Naive thymus-derived CD8-positive, alpha-beta T cell (primary cell): ENCODE results near the gene PCDHAC2. TPM values are rescaled to one million over a fixed set of nuclear protein-coding genes. Genes with fewer than 3 reads are reported as not detected.
A peak's percentile ranks its signal among the peaks of the same experiment; 100 is the strongest.

ENCODE experiments used
- ATAC-seq, 2 donors: fragments of 150-1000 bp; cut with Tn5 transposase in 1 of 2; sonication (Bioruptor Pico), chemical (Tn5 transposase) in 1 of 2; 1 replicate in 1 of 2; 2 replicates in 1 of 2; pipeline ENCODE4 v1.10.0; 2021; ENCODE audit warnings: mild to moderate bottlenecking in 2 of 2, moderate library complexity in 2 of 2
- POLR2A ChIA-PET: fragments of 350-600 bp; sonication (Branson Sonifier 250); formaldehyde crosslinking; loops from one replicate; lab custom pipeline; 2021; ENCODE audit warnings: antibody characterized with exemption; lab: Charles Lee
- DNase-seq, 10 donors: peaks; one replicate each; pipeline versions ENCODE4 v3.0.0 to v3.0.0-alpha.2; 2020 to 2022
- H3K27ac Mint-ChIP-seq, 10 donors: one replicate each; pipeline ENCODE4 v1.8.0; 2020 to 2022; ENCODE audit warnings: mild to moderate bottlenecking in 10 of 10, mixed read lengths in 10 of 10, moderate library complexity in 4 of 10, inconsistent platforms in 1 of 10
- H3K27me3 Mint-ChIP-seq, 5 donors: one replicate each; pipeline ENCODE4 v1.8.0; 2021 to 2022; ENCODE audit warnings: mixed read lengths in 5 of 5
- H3K36me3 Mint-ChIP-seq, 3 donors: one replicate each; pipeline ENCODE4 v1.8.0; 2020 to 2022; ENCODE audit warnings: mixed read lengths in 3 of 3, mild to moderate bottlenecking in 2 of 3, inconsistent platforms in 1 of 3
- H3K4me1 Mint-ChIP-seq, 4 donors: one replicate each; pipeline ENCODE4 v1.8.0; 2021 to 2022; ENCODE audit warnings: mixed read lengths in 4 of 4
- H3K4me3 Mint-ChIP-seq, 10 donors: one replicate each; pipeline ENCODE4 v1.8.0; 2020 to 2022; ENCODE audit warnings: mild to moderate bottlenecking in 10 of 10, mixed read lengths in 10 of 10, moderate library complexity in 6 of 10, inconsistent platforms in 1 of 10
- H3K9me3 Mint-ChIP-seq, 9 donors: one replicate each; pipeline ENCODE4 v1.8.0; 2020 to 2022; ENCODE audit warnings: mixed read lengths in 9 of 9, mild to moderate bottlenecking in 3 of 9, inconsistent platforms in 1 of 9, moderate library complexity in 1 of 9
- polyA plus RNA-seq, 3 donors: library from polyadenylated mRNA; unstranded; fragments of 300-500 nt; fragmentation: Illumina TruSeq; gene quantifications; one replicate each; pipeline ENCODE4 v1.2.3, GENCODE V29; 2021
- total RNA-seq, 8 experiments: library from RNA in 2 of 8; stranded (reverse) in 2 of 8; gene quantifications; one replicate each; pipeline ENCODE4 v1.2.3 and lab custom pipeline; 2021 to 2026

PCDHAC2 gene
- total and polyA plus RNA-seq, 5 experiments from 2014 or later = not detected

DNA sequence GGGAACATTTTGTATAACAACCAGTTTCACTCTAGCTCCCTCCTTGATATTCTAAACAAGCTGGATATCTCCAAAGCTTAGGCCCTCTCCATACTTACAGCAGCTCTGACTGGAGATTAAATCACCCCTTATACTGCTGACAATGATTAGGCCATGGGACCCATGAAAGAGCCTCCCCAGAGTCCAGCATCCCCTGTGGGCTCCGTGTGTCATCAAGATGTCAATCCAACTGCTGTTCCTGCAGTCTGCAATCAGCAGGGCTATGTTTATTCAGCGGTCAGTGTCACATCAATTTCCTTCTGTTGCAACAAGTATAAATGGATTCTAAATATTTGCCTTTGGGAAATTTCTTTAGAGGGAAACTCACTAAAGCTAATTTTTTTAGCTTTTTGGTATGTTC lies 26.6 kb downstream of the PCDHAC2 start:
- DNase-seq = no peak
- Mint-ChIP-seq H3K9me3 (peaks cover 0 to 10% (median 0%) of the 10 kb centered on the region in 9 donors), H3K27me3 (peaks cover 5 to 46% (median 15%) of the 10 kb centered on the region in 5 donors), H3K36me3 (no peaks in the 10 kb centered on the region), H3K27ac (no peak overlapping the region), H3K4me1 (no peaks in the 10 kb centered on the region), H3K4me3 (no peak overlapping the region)
- ATAC-seq = no peak
- POLR2A ChIA-PET = no interaction called here

DNA sequence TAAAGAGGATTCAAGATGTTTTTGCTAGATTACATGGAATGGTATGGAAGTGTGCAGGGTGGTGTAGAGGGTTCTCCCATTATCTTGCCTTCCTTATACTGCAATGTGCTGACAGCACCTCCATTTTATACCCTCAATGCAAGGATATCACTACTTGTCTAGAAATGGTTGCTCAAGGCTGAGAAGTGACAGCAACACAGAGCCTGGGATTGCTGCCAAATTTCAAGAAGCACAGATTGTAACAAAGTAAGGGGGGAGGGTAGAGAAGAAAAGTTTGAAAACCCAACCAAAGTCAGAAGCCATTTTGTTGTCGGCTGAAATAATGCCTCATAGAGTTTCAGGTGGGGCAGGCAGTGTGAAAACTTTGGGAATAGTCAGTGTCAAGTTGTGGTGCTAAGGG lies 29.8 kb downstream of the PCDHAC2 start:
- no peak overlapping the region for H3K27ac Mint-ChIP-seq
- ATAC-seq = no peak
- peaks cover 0 to 6% (median 0%) of the 10 kb centered on the region in 9 donors for H3K9me3 Mint-ChIP-seq
- H3K27me3 Mint-ChIP-seq = peaks cover 11 to 35% (median 17%) of the 10 kb centered on the region in 5 donors
- H3K36me3 Mint-ChIP-seq = no peaks in the 10 kb centered on the region
- peaks cover 0 to 1% (median under 1%) of the 10 kb centered on the region in 4 donors for H3K4me1 Mint-ChIP-seq
- no peak for DNase-seq
- POLR2A ChIA-PET = no interaction called here
- no peak overlapping the region for H3K4me3 Mint-ChIP-seq

DNA sequence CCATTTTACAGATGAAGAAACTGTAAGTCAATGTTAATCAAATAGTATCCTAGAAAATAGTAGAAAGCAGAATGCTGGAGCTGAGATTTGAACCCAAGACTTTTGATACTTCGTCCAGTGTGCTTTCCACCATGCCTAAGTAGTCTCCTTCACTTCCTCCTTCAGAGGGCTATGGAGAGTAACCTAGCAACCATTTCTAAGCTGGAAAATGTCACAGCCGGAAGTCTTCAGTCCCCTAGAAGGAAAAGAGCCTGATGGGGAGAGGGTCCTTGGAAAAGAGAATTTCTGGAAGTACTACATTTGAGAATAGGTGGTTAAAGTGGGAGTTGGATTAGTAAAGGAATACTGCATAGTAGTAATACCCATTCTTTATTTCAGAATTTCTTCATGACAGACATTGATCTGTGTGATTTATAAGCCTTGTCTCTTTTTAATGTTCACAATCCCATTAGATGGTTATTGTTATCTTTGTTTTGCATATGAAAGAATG lies 32.7 kb downstream of the PCDHAC2 start:
- Mint-ChIP-seq H3K9me3 (peaks cover 0 to 3% (median 0%) of the 10 kb centered on the region in 9 donors), H3K27me3 (peaks cover 20 to 45% (median 37%) of the 10 kb centered on the region in 5 donors), H3K36me3 (peaks cover 0 to 3% (median 0%) of the 10 kb centered on the region in 3 donors), H3K27ac (no peak overlapping the region), H3K4me1 (peaks cover 5 to 16% (median 9%) of the 10 kb centered on the region in 4 donors), H3K4me3 (no peak overlapping the region)
- ATAC-seq (no peak), DNase-seq (no peak)
- POLR2A ChIA-PET = no interaction called here

DNA sequence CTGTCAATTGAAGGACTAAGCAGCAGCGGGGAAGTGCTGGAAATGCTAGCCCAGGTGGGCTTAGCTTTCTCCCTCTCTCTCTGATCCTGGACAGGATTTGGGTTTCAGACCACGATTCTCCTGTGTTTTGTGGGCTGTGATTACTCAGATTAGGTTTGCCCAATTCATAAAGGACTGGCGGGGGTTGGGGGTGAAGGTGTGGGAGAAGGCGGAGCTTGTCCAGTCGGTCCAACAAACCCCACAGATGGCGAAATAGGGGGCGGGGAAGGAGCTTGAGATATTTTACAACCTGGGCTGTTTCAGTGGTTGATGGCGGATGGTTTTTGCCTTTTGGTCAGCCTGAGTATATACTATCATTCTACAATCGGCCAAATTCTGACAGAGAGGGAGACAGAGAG lies 35.2 kb downstream of the PCDHAC2 start:
- POLR2A ChIA-PET = no interaction called here
- ATAC-seq = no peak
- Mint-ChIP-seq H3K27me3 (peaks cover 28 to 63% (median 39%) of the 10 kb centered on the region in 5 donors), H3K27ac (peak overlapping the region in 1 of 10 donors; percentile 59), H3K4me1 (peaks cover 5 to 16% (median 9%) of the 10 kb centered on the region in 4 donors), H3K36me3 (peaks cover 0 to 3% (median 0%) of the 10 kb centered on the region in 3 donors), H3K4me3 (peak overlapping the region in 8 of 10 donors; percentile 12 to 67 (median 44)), H3K9me3 (peaks cover 0 to 6% (median 2%) of the 10 kb centered on the region in 9 donors)
- DNase-seq = no peak

DNA sequence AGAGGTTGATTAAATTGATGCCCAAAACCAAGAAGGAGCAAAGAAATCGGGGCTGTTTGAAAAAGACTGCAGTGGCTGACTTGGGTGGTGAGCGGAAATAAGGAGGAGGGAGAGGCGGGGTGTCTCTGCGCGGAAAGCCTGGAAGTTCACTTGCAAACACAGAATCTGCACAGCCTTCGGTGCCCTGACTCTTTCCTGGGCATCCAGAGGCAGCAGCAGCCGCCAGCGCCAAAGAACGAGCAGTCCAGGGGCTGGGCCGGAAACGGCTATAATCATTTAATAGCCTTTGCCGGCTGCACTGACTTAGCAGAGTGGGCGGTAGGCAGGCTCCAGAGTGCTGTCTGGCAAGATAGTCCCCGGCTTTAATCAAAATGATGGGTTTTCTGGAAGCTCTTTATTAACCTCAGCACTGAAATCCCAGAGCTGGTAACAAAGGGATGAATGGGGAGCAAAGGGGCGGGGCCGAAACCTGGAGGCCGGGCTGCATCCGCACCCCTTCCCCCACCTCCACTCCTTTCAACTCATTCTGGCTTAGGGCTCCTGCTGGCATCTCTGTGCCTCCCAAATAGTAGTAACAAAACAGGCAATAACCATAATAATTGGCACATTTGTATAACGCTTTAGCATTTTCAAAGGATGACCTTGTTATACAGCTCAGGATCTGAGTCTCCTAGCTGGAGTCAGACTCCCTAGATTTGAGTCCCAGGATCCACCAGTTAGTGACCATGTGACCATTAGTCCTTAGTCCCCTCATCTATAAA lies 35.7 kb downstream of the PCDHAC2 start:
- peak overlapping the region in 8 of 10 donors; percentile 12 to 67 (median 44) for H3K4me3 Mint-ChIP-seq
- peaks cover 0 to 7% (median 0%) of the 10 kb centered on the region in 3 donors for H3K36me3 Mint-ChIP-seq

DNA sequence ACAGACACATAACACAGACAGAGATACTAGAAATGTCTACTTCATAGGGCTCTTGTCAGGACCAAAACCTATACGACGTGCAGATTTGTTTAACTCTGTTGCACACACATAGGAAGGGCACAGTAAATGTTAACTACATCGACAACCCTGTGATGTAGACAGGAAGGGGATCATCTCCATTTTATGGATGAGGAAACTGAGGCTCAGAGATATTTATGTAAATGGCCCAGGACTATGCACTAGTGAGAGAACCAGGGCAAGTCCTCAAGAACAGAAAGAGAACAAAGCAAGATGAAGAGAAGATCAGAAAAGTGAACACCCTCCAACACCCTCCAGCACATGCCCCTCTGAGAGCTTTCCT lies 36.3 kb downstream of the PCDHAC2 start:
- peaks cover 5 to 16% (median 9%) of the 10 kb centered on the region in 4 donors for H3K4me1 Mint-ChIP-seq
- peaks cover 0 to 12% (median 2%) of the 10 kb centered on the region in 9 donors for H3K9me3 Mint-ChIP-seq
- H3K4me3 Mint-ChIP-seq = no peak overlapping the region
- peaks cover 30 to 75% (median 47%) of the 10 kb centered on the region in 5 donors for H3K27me3 Mint-ChIP-seq
- no peak for DNase-seq
- POLR2A ChIA-PET = no interaction called here
- ATAC-seq = no peak
- no peak overlapping the region for H3K27ac Mint-ChIP-seq
- peaks cover 0 to 7% (median 0%) of the 10 kb centered on the region in 3 donors for H3K36me3 Mint-ChIP-seq

More for the DNA sequence above, 35.7 kb downstream of the PCDHAC2 start:
- DNase-seq = no peak
- peaks cover 30 to 69% (median 45%) of the 10 kb centered on the region in 5 donors for H3K27me3 Mint-ChIP-seq
- peaks cover 5 to 16% (median 9%) of the 10 kb centered on the region in 4 donors for H3K4me1 Mint-ChIP-seq
- ATAC-seq = no peak
- peaks cover 0 to 11% (median 3%) of the 10 kb centered on the region in 9 donors for H3K9me3 Mint-ChIP-seq
- H3K27ac Mint-ChIP-seq = peak overlapping the region in 1 of 10 donors; percentile 59
- POLR2A ChIA-PET = no interaction called here

DNA sequence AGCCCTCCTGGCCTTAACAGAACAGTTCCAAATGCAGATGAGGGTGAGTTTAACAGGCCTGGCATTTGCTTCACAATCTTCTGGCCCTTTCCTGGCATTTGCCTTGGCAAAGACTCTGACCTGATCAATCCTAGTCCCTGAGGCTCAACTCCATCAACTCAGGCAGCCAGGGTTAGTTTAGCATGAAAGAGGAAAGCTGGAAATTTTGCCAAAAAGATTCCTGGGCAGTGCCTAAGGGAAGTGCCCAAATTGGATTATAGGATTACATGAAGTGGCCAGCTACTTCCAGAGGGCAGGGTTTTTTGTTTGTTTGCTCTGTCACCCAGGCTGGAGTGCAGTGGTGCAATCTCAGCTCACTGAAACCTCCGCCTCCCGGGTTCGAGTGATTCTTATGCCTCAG lies 36.8 kb downstream of the PCDHAC2 start:
- Mint-ChIP-seq H3K9me3 (peaks cover 0 to 12% (median 2%) of the 10 kb centered on the region in 9 donors), H3K36me3 (peaks cover 0 to 7% (median 0%) of the 10 kb centered on the region in 3 donors), H3K4me3 (no peak overlapping the region), H3K27me3 (peaks cover 30 to 79% (median 47%) of the 10 kb centered on the region in 5 donors), H3K4me1 (peaks cover 5 to 16% (median 9%) of the 10 kb centered on the region in 4 donors), H3K27ac (no peak overlapping the region)
- POLR2A ChIA-PET = no interaction called here
- DNase-seq = no peak
- no peak for ATAC-seq

DNA sequence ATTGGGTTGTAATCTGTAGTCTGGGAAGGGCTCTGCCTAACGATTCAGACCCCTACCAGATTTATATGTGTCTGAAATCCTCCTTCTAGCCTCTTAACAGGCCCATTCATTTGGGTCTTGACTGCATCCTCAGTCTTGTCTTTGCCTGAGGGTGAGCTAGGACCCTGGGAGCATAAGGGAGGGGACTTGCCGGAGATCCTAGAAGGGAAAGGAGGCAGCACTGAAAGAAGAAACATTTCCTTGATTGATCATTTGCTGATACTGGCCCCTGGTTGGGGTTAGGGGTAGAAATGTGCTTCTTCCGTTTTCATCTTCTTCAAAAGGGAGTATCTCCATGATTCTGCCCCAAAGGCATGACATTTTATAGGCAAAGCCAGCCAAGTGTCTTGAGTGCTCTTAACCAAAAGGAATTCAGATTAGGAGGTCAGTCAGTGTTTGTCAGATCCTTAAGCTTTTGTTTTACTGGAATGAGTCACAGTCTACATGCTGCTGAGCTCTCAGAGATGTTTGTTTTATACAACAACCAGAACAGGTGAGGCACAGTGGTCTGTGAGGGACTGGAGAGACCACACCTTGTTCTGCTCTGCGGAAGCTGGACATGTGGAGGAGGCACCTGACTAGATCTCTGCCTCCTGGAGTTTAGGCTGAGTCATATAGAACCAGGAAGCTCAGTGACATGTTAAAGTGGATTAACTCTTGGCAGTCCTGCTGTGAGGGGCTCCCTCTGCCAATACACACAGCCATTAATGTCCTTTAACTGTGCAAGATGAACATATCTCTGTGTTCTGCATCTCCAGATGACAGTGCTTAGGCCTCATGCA lies 37.7 kb downstream of the PCDHAC2 start:
- peaks cover 5 to 16% (median 9%) of the 10 kb centered on the region in 4 donors for H3K4me1 Mint-ChIP-seq
- POLR2A ChIA-PET = no interaction called here
- ATAC-seq = no peak
- peaks cover 0 to 7% (median 0%) of the 10 kb centered on the region in 3 donors for H3K36me3 Mint-ChIP-seq
- H3K27me3 Mint-ChIP-seq = peaks cover 30 to 83% (median 47%) of the 10 kb centered on the region in 5 donors
- no peak for DNase-seq
- H3K9me3 Mint-ChIP-seq = peaks cover 0 to 12% (median 2%) of the 10 kb centered on the region in 9 donors
- H3K27ac Mint-ChIP-seq = no peak overlapping the region
- no peak overlapping the region for H3K4me3 Mint-ChIP-seq

DNA sequence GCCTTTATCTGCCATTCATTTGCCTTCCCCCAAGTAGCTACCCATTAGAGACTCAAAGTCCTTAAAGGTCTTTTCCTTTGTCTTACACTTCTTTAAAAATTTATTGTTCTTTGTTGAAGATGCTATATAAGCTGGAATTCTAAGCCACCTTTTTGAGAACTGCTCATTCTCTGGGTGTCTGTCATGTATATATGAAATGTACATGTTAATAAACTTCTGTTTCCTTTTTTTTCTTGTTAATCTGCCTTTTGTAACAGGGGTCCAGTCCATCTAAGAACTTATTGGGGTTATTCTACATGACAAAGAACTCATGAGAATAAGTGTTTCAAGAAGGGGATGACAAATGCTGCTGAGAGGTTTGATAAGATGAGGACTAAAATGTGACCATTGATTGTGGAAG lies 41.5 kb downstream of the PCDHAC2 start:
- no peak for DNase-seq
- POLR2A ChIA-PET = no interaction called here
- H3K9me3 Mint-ChIP-seq = peaks cover 0 to 12% (median 6%) of the 10 kb centered on the region in 9 donors
- peaks cover 0 to 3% (median 0%) of the 10 kb centered on the region in 4 donors for H3K4me1 Mint-ChIP-seq
- peaks cover 0 to 4% (median 0%) of the 10 kb centered on the region in 3 donors for H3K36me3 Mint-ChIP-seq
- peaks cover 14 to 61% (median 26%) of the 10 kb centered on the region in 5 donors for H3K27me3 Mint-ChIP-seq
- no peak for ATAC-seq
- no peak overlapping the region for H3K4me3 Mint-ChIP-seq
- H3K27ac Mint-ChIP-seq = no peak overlapping the region

DNA sequence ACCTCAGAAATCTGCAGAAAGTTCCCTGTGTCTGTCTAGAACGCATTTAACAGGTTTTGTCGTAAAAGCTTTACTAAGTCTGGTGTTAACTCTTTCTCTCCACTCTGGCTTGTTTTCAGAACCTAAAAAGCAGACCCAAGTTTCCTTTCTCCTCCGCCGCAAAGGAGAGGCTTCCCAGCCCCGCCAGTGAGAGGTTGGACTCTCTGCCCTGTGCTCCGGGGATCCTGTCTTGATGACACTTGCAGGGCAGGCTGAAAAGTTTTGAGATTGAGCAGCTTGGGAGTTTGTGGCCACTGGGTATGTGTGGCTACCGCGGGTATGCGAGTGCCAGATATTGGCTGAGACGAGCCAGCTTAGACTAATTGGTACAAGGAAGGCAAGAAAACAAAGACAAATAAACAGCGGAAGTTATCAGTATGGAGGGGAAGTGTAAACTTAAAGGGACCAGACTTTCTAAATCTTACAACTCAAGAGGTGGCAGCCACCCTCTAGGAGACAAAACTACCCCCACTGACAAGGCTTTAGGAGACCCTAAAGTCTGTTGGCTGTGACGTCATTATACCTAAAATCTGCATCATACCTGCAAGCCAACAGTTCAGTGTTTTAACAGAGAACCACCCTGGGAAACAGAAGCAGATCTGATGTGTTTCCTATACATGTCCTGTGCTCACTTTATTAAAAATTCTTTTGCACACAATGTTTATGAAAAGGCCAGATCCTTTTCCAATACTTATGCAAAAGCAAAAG lies 43.9 kb downstream of the PCDHAC2 start:
- Mint-ChIP-seq H3K36me3 (peaks cover 0 to 4% (median 0%) of the 10 kb centered on the region in 3 donors), H3K9me3 (peaks cover 0 to 12% (median 6%) of the 10 kb centered on the region in 9 donors), H3K27me3 (peaks cover 8 to 39% (median 18%) of the 10 kb centered on the region in 5 donors), H3K27ac (no peak overlapping the region), H3K4me1 (peaks cover 0 to 3% (median 0%) of the 10 kb centered on the region in 4 donors), H3K4me3 (no peak overlapping the region)
- POLR2A ChIA-PET = no interaction called here
- ATAC-seq = no peak
- no peak for DNase-seq

DNA sequence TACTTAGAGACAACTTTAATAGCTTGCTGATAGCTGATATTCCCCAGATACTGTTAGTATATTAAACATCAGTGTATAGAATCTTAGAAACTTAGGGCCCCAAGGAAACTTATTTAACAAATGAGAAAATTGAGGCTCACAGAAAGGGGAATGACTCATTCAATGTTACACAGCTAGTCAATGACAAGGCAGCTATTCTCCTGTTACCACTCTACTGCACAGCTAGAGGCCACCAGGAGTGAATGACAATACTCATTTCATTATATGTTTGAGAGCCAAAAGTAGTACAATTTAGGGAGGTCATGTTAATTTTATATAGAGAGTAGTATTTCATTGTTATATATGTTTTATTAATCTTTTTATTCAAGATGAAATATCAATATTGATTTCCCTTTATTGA lies 51.7 kb downstream of the PCDHAC2 start:
- Mint-ChIP-seq H3K9me3 (peaks cover 0 to 9% (median 0%) of the 10 kb centered on the region in 9 donors), H3K27ac (no peak overlapping the region), H3K4me1 (no peaks in the 10 kb centered on the region), H3K36me3 (no peaks in the 10 kb centered on the region), H3K27me3 (peaks cover 0 to 4% (median 0%) of the 10 kb centered on the region in 5 donors), H3K4me3 (no peak overlapping the region)
- POLR2A ChIA-PET = no interaction called here
- DNase-seq (no peak), ATAC-seq (no peak)
